ENCODE data around the gene RAET1G.
A peak's percentile ranks its signal among the peaks of the same experiment; 100 is the strongest.
"Not testable (repeated sequence)": the region's sequence is repeated elsewhere in the genome, so short reads cannot be mapped to it uniquely, and the experiment has no call there.

Gene RAET1G, protein sequence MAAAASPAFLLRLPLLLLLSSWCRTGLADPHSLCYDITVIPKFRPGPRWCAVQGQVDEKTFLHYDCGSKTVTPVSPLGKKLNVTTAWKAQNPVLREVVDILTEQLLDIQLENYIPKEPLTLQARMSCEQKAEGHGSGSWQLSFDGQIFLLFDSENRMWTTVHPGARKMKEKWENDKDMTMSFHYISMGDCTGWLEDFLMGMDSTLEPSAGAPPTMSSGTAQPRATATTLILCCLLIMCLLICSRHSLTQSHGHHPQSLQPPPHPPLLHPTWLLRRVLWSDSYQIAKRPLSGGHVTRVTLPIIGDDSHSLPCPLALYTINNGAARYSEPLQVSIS

DNA sequence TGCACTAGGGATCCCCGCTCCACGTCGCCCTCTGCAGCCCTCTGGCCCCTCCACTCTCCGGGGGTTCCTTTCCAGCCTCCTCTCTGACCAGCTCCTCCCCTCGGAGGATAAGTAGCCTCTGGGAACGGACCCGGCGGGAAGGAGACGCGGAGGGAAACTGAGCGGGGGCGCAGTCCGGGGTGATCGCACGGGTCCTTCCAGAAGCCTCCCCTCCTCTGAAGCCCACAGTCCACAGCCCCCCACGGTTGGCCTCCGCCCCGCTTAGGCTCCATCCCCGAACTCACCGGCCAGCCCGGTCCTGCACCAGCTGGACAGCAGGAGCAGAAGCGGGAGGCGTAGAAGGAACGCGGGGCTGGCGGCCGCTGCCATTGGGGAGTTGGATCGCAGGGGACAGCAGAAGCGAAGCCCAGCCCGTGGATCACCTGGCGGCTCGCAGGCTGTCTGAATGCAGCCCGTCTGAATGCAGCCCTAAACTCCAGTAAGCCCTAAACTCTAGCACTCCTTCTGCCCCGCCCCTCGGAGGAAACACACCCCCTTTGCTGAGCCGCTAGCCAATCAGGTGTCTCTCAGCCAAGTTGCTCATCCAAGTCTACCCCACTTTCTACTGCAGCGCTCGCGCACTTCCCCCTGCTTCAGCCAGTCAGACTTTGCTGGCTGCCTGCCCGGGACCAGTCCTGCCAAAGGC lies at the start of gene RAET1G:
RAET1G (minus strand) TSS at position 480 of the 685 bp plus-strand sequence; CDS start at position 369, 111 bp downstream.
- DNase-seq, result peak in 48 of 51 donors; percentile 5 to 84 (median 61)

DNA sequence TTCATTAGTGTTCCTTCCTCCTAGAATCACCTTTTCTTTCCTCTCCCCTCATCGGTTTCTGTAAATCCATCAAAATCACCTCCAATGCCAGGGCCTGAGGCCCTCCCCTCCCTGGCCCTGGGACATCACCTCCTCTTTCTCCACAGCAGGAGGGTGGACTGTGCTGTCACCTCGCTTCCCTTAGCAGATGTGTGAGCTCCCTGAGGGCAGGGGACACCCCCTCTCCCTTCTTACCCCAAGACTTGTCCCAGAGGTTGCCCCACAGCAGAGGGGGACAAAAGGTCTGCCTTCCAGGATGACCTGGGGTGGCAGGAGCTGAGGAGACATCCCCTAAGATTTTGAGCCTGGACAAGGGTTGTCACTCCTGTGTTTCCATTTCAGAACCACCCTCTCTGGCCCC lies 46.7 kb upstream of the RAET1G start:
- DNase-seq, result no peak

GRCh38 chr6:149968909-149969308 lies 46.0 kb upstream of the RAET1G start:
- DNase-seq, result not testable (repeated sequence)

- DNase-seq, result not testable (repeated sequence)
Measured at GRCh38 chr6:149967999-149968398, 45.1 kb upstream of the RAET1G start.

- DNase-seq, result no peak
Measured at GRCh38 chr6:149967591-149967990, 44.7 kb upstream of the RAET1G start.

- not testable (repeated sequence) for DNase-seq
Measured at GRCh38 chr6:149966319-149966718, 43.4 kb upstream of the RAET1G start.

DNA sequence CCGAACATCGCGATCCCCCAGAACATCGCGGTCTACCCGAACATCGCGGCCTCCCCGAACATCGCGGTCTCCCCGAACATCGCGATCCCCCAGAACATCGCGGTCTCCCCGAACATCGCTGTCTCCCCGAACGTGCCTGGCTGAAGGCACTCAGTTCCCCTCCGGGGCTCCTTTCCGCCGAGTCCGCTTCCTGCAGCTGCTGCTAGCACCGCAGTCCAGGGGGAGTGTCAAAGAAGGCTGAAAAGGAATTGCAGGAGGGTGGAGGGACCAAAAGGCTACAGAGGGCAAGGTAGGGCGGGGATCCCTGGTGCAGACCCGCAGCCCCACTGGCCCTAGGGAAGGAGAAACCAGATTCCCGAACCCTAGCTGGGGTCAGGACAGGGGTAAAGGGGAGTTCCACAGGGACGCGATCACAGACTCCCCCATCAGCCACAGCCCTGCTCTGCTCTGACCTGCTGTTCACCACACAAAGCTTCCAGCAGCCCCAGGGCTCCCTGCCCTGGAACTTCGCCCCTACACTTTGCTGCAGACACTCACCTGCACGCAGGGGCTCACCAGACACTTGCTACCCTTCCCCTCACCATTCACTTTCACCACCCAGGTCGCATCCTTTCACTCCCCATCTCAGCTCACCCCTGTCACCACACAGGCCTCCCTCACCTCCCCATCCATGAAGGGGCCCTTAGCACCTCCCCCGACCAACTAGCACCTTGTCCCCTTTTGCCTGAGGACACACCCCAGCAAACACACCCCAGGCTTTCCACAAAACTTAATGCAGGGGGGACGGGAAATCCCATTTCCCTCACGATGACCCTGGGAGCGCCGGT lies 42.5 kb upstream of the RAET1G start:
- no peak for DNase-seq

GRCh38 chr6:149964308-149965193 lies 41.6 kb upstream of the RAET1G start:
- DNase-seq, result no peak

DNA sequence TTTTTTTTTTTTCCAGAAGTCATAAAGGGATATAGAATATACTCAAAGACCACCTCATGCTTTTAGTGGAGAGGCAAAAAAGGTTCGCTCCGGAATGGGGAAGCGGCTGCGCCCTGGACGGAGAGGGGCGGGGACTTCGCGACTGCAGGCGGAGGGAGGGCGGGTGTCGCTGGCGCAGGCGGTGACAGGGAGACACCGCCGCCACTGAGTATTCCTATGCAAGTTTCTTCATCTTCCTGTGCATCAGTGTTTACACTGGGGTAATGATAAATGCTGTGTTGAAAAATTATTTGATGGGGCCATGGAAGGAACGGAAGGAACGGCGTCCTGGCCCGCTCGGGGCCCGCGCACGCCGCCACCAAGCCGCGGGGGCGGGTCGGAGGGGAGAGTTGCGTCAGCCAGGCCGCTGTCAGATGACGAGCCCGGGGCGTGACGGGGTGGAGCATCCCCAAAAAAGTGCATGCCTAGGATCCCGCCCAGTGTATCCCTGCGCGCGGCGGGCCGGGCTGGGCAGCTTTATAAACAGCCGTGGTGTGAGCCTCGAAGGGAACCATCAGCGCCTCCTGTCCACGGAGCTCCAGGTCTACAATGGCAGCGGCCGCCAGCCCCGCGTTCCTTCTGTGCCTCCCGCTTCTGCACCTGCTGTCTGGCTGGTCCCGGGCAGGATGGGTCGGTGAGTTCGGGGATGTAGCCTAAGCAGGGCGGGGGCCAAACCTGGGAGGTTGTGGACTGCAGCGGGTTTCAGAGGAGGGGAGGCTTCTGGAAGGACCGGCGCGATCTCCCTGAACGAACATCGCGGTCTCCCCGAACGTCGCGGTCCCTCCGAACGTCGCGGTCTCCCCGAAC lies 40.8 kb upstream of the RAET1G start, which contains the start of gene ULBP1:
ULBP1 (plus strand) TSS at position 482 of the 846 bp plus-strand sequence; CDS start at position 589, 107 bp downstream.
- peak in 33 of 51 donors; percentile 4 to 57 (median 21) for DNase-seq

DNA sequence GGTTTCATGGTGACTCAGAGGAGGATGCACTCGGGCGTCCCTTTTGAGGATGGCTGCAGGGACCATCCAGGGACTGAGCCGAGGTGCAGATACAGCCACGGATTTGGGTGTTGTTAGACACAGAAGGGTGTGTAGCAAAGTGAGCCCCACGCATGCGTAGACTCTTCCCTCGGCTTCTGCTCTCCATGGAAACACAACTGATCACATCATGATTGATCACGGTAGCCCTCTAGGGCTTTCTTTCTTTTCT lies 40.2 kb upstream of the RAET1G start:
- peak in 1 of 51 donors; percentile 40 for DNase-seq

DNA sequence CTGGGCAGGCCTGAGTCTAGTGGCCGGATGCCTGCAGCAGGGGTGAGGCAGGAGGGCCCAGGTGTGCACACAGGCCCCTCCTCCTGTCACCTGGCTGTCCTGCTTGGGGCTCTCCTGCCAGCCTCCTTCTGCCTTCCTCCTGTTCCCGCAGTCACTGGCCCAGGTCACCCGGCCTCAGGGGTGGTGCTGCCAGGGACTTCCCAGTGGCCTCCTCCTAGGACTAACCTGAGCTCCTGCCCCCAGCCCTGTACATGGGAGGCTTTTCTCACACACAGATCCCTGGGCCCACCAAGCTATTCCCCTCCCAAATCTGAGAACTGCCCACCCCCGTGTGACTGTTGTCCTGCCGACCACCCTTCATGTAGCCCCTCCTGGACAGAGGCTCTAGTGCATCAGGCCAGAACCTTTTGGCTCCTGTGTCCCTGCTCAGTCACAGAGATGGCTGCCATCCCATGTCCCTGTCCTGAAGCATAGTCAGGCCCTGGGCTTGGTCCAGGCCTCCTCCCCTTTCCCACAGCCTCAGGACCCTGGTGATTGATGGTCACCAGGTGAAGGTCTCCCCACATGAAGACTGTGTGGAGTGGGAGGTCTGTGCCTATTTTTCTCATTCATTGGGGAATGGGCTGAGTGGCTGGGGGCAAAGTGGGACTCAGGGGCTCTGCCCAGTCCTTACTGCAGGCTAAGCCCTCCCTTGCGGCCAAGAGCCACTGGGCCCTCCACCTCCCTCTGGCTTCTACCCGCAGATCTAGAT lies 39.7 kb upstream of the RAET1G start:
- DNase-seq, result no peak

DNA sequence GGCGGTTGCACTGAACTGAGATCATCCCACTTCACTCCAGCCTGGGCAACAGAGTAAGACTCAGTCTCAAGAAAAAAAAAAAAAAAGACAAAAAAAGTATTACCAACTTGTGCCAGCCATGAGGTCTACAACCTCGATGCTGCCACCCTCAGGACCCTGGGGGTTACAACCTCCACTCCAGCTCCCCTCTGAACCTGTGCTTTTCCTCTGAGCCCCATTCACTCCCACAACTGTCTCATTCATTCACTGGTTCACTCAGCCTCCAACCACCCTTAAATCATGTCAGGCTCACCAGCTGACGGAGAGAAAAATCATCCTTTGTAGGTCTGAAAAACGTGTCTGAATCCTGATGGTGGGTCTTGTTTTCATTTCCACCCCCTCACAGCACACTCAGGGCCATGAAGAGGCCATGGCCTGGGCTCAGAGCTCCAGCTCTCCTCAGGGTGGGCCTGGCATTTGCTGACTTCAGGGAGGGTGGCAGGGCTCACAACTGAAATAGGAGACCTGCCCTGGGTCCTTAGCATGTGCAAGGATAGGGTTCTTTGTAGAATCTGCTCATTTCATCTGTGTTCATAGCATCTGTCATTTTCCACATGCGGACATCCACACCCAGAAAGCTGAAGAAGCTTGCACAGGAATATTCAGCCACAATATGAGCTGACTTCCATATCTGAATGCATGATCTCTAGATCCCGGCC lies 39.0 kb upstream of the RAET1G start:
- no peak for DNase-seq

DNA sequence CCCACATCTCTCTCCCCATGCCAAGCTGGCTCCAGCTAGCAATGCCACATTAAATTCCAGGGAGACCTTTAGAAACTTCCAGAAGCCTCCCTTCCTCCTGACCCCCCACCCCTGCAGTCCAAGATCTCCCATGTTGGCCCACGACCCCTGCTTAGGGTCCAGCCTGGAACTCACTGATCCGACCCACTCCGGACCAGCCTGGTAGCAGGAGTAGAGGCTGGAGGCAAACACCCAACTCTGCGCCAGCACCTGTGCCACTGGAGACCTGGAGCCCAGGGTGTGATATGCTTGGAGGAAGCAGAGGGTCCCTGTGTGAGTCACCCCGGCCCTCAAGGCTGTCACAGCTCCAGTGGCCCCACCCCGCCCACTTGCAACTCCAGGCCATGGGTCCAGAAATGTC lies 37.6 kb upstream of the RAET1G start:
- DNase-seq, result no peak

DNA sequence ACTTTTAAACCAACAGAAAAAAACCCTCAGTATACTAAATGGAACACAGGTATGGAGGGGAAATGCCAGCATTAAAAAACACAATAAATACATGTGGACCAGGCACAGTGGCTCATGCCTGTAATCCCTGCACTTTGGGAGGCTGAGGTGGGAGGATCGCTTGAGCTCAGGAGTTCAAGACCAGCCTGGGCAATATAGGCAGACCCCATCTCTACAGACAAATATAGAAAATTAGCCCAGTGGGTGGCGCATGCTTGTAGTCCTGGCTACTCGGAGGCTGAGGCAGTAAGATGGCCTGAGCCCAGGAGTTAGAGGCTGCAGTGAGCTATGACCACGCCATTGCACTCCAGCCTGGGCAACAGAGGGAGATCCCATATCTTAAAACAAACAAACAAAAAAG lies 36.9 kb upstream of the RAET1G start:
- DNase-seq, result not testable (repeated sequence)

DNA sequence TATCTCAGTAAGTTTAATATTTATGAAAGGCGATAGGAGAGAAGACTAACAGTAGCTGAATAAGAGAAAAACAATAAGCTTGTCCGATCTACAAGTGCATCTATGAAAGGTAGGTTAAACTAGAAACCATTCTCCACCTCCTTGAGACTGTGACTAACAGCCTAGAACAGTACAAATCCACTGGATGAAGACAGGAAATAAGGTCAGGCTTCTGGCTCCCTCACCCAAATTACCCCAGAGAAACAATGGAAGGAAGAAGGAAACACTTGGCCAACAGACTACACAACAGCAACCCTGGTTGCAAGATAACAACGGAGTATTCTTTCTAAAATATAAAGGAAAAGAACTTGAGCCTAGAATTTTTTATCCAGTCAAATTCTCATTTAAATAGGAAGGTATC lies 35.2 kb upstream of the RAET1G start:
- DNase-seq, result not testable (repeated sequence)

- not testable (repeated sequence) for DNase-seq
Measured at GRCh38 chr6:149955654-149956317, 32.9 kb upstream of the RAET1G start.

DNA sequence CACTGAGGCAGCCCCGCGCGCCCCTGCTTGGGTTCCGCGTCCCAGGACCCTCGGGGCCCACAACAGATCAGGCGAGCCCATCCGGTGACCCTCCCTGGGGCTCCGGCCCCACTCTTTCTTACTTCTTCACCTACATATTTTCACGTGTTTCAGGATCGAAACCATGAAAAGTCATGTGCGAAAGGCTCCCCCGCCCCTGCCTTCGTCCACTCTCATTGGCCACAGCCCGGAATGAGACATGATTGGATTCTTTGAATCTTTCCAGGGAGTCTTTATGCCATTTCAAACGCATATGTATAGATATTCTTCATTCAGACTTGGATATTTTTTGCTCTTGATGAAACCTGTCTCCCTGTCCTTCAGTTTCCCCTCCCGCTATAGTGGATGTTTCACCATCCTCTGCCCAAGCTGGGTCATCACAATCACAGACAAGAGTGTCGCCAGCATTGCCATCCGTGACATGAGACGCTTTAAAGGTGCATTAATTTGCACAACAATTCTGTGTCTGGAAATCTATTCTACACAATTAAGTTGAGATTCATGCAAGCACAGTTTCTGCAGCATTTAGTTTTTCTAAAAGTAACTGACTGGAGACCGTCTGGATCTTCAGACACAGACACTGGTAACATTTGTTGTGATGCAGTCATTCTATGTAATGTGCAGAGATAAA lies 32.2 kb upstream of the RAET1G start:
- not testable (repeated sequence) for DNase-seq
